HG02588 (cell line): Measurements from ENCODE around the gene DNAJB11.
"Not testable (repeated sequence)": the region's sequence is repeated elsewhere in the genome, so short reads cannot be mapped to it uniquely, and the experiment has no call there.

ENCODE experiments used
- ATAC-seq: cut with Tn5 transposase; IDR thresholded peaks from one replicate; pipeline ENCODE4 v1.9.1; 2021; ENCODE audit warnings: mild to moderate bottlenecking, moderate library complexity; ENCODE audit not compliant: unreplicated experiment

The DNAJB11 gene

GRCh38 chr3:186551387-186551786 lies 19.1 kb upstream of the DNAJB11 start:
- ATAC-seq, result no peak

- ATAC-seq, result no peak
Measured at GRCh38 chr3:186552408-186553031, 18.0 kb upstream of the DNAJB11 start.

GRCh38 chr3:186564586-186564985 lies 5.9 kb upstream of the DNAJB11 start:
- ATAC-seq, result no peak

- no peak for ATAC-seq
Measured at GRCh38 chr3:186566772-186567071, 3.8 kb upstream of the DNAJB11 start.

- peak; percentile 46 for ATAC-seq
Measured at GRCh38 chr3:186567072-186567921, 3.2 kb upstream of the DNAJB11 start, which contains the start of gene TBCCD1. Gene TBCCD1 (minus strand): TSS chr3:186567339. CDS start chr3:186564329, 3,010 bp downstream.

GRCh38 chr3:186569361-186569760 lies 1.2 kb upstream of the DNAJB11 start:
- ATAC-seq, result not testable (repeated sequence)

- ATAC-seq, result no peak
Measured at GRCh38 chr3:186569779-186570095, 783 bp upstream of the DNAJB11 start.

GRCh38 chr3:186570941-186571643 lies 572 bp downstream of the DNAJB11 start:
- ATAC-seq, result no peak

- ATAC-seq, result no peak
Measured at GRCh38 chr3:186571644-186572013, 1.1 kb downstream of the DNAJB11 start.

GRCh38 chr3:186577521-186577920 lies 7.0 kb downstream of the DNAJB11 start:
- ATAC-seq, result no peak

- no peak for ATAC-seq
Measured at GRCh38 chr3:186580785-186581184, 10.3 kb downstream of the DNAJB11 start.

- ATAC-seq, result no peak
Measured at GRCh38 chr3:186582541-186582940, 12.0 kb downstream of the DNAJB11 start.

- ATAC-seq, result no peak
Measured at GRCh38 chr3:186583831-186584230, 13.3 kb downstream of the DNAJB11 start.

- not testable (repeated sequence) for ATAC-seq
Measured at GRCh38 chr3:186586245-186586644, 15.7 kb downstream of the DNAJB11 start.

- no peak for ATAC-seq
Measured at GRCh38 chr3:186587183-186587582, 16.7 kb downstream of the DNAJB11 start.

- ATAC-seq, result no peak
Measured at GRCh38 chr3:186588632-186589031, 18.1 kb downstream of the DNAJB11 start.

GRCh38 chr3:186589121-186589520 lies 18.6 kb downstream of the DNAJB11 start:
- ATAC-seq, result no peak

- ATAC-seq, result no peak
Measured at GRCh38 chr3:186589856-186590579, 19.5 kb downstream of the DNAJB11 start.

GRCh38 chr3:186590580-186591295 lies 20.2 kb downstream of the DNAJB11 start:
- ATAC-seq, result no peak

GRCh38 chr3:186592682-186593081 lies 22.2 kb downstream of the DNAJB11 start:
- no peak for ATAC-seq

- no peak for ATAC-seq
Measured at GRCh38 chr3:186593862-186594261, 23.3 kb downstream of the DNAJB11 start.
